A549 (cell line): Measurements from ENCODE around the gene SPACDR. TPM values are rescaled to one million over a fixed set of nuclear protein-coding genes. Genes with fewer than 3 reads are reported as not detected.
A peak's percentile ranks its signal among the peaks of the same experiment; 100 is the strongest.

ENCODE experiments used
- ATAC-seq, 2 experiments: fragments of 200-7000 bp in 1 of 2; fragments of >200 bp in 1 of 2; cut with Nextera tagmentation in 1 of 2; cut with Tn5 transposase in 1 of 2; 3 replicates each; pipeline versions ENCODE4 v1.8.0 to v1.9.1; 2018 to 2020; ENCODE audit warnings: mild to moderate bottlenecking in 1 of 2, moderate library complexity in 1 of 2
- CTCF ChIA-PET: fragments of 300-600 bp; sonication (Branson Sonifier 250); formaldehyde crosslinking; extraction: SDS; loops from one replicate; lab custom pipeline; 2021; ENCODE audit warnings: antibody characterized with exemption, inconsistent platforms; lab: Yijun Ruan, JAX
- POLR2A ChIA-PET: fragments of 350-600 bp; formaldehyde crosslinking; extraction: SDS; loops from one replicate; lab custom pipeline; 2021; ENCODE audit warnings: antibody characterized with exemption, inconsistent platforms; lab: Yijun Ruan, JAX
- DNase-seq, 2 experiments: peaks; one replicate each; pipeline versions ENCODE4 v3.0.0 to v3.0.0-alpha.2; 2011 to 2016; ENCODE audit warnings: low read depth in 1 of 2, low spot score in 1 of 2
- FAIRE-seq: peaks from 2 replicates; lab custom pipeline; 2011; peaks lifted over from hg19 to GRCh38; lab: Jason Lieb, UNC
- H3K27ac ChIP-seq, 2 experiments: fragments of >200 bp; sonication (Bioruptor Twin); formaldehyde crosslinking; 3 replicates each; pipeline ENCODE4 v1.5.1; 2016 to 2017
- H3K4me1 ChIP-seq: fragments of >200 bp; sonication (Bioruptor Twin); formaldehyde crosslinking; 3 replicates; pipeline ENCODE4 v1.6.1; 2016
- H3K4me2 ChIP-seq: fragments of >200 bp; sonication (Bioruptor Twin); formaldehyde crosslinking; 3 replicates; pipeline ENCODE4 v1.6.1; 2016
- H3K4me3 ChIP-seq: fragments of >200 bp; sonication (Bioruptor Twin); formaldehyde crosslinking; 3 replicates; pipeline ENCODE4 v1.5.1; 2016
- H3K9me3 ChIP-seq: fragments of >200 bp; sonication (Bioruptor Twin); formaldehyde crosslinking; 3 replicates; pipeline ENCODE4 v1.6.1; 2016
- EHF ChIP-seq: fragments of 250-450 bp; sonication (Bioruptor Pico); IDR thresholded peaks from 2 replicates; pipeline ENCODE4 v1.5.0; 2020; ENCODE audit warnings: mild to moderate bottlenecking
- ESRRA ChIP-seq: fragments of 150-350 bp; IDR thresholded peaks from 2 replicates; pipeline ENCODE4 v1.6.1; 2014; ENCODE audit warnings: mild to moderate bottlenecking, low read length, borderline replicate concordance
- HDAC2 ChIP-seq: fragments of 200-600 bp; sonication (generic); IDR thresholded peaks from 2 replicates; pipeline ENCODE4 v1.6.1; 2016
- HOXA7 ChIP-seq: fragments of 250-450 bp; sonication (Bioruptor Pico); IDR thresholded peaks from 2 replicates; pipeline ENCODE4 v1.5.0; 2020; ENCODE audit warnings: mild to moderate bottlenecking, moderate library complexity
- KDM1A ChIP-seq: fragments of 200-600 bp; sonication (generic); IDR thresholded peaks from 2 replicates; pipeline ENCODE4 v1.6.1; 2016; ENCODE audit warnings: low read depth, mild to moderate bottlenecking
- KDM5A ChIP-seq: fragments of 200-600 bp; sonication (generic); IDR thresholded peaks from 2 replicates; pipeline ENCODE4 v1.6.1; 2016; ENCODE audit warnings: antibody characterized with exemption, mild to moderate bottlenecking
- MYC ChIP-seq: IDR thresholded peaks from 2 replicates; pipeline ENCODE4 v1.6.1; 2012; ENCODE audit warnings: mild to moderate bottlenecking, inconsistent platforms, low read length, improper control_type of control experiment, borderline replicate concordance
- NPAS2 ChIP-seq: fragments of 250-450 bp; sonication (Bioruptor Pico); IDR thresholded peaks from 2 replicates; pipeline ENCODE4 v1.8.0; 2022; ENCODE audit warnings: mild to moderate bottlenecking, moderate library complexity, borderline replicate concordance
- NR3C1 ChIP-seq: fragments of >200 bp; sonication (Bioruptor Twin); formaldehyde crosslinking; IDR thresholded peaks from 3 replicates; pipeline ENCODE4 v1.6.1; 2017
- POLR2AphosphoS2 ChIP-seq: conservative IDR thresholded peaks from 2 replicates; pipeline ENCODE4 v1.6.1; 2012; ENCODE audit warnings: low read length, improper control_type of control experiment, inconsistent platforms
- RAD21 ChIP-seq, 2 experiments: fragments of >200 bp in 1 of 2; sonication (Bioruptor Twin) in 1 of 2; formaldehyde crosslinking in 1 of 2; IDR thresholded peaks in 1 of 2; conservative IDR thresholded peaks in 1 of 2; 2 replicates in 1 of 2; 3 replicates in 1 of 2; pipeline ENCODE4 v1.6.1; 2012 to 2018; ENCODE audit warnings: inconsistent platforms in 1 of 2
- RARB ChIP-seq: fragments of 250-450 bp; sonication (Bioruptor Pico); IDR thresholded peaks from 2 replicates; pipeline ENCODE4 v1.8.0; 2021; ENCODE audit warnings: mild to moderate bottlenecking, moderate library complexity
- RFX5 ChIP-seq: fragments of 450-650 bp; IDR thresholded peaks from 2 replicates; pipeline ENCODE4 v1.7.1; 2014; ENCODE audit warnings: antibody characterized with exemption, mild to moderate bottlenecking, moderate library complexity
- SMC3 ChIP-seq: fragments of >200 bp; sonication (Bioruptor Twin); formaldehyde crosslinking; IDR thresholded peaks from 3 replicates; pipeline ENCODE4 v1.6.1; 2018; ENCODE audit warnings: inconsistent platforms
- TFCP2L1 ChIP-seq: fragments of 250-450 bp; sonication (Bioruptor Pico); IDR thresholded peaks from 2 replicates; pipeline ENCODE4 v1.5.0; 2021; ENCODE audit warnings: mild to moderate bottlenecking
- TP53 ChIP-seq: fragments of 250-450 bp; sonication (Bioruptor Pico); IDR thresholded peaks from 2 replicates; pipeline ENCODE4 v1.5.0; 2021; ENCODE audit warnings: mild to moderate bottlenecking, moderate library complexity
- ZC3H11A ChIP-seq: fragments of 450-650 bp; IDR thresholded peaks from 2 replicates; pipeline ENCODE4 v1.6.1; 2014; ENCODE audit warnings: antibody characterized with exemption, mild to moderate bottlenecking
- ZNF302 ChIP-seq: fragments of 250-450 bp; sonication (Bioruptor Pico); IDR thresholded peaks from 2 replicates; pipeline ENCODE4 v1.9.0; 2021; ENCODE audit warnings: inconsistent platforms, mild to moderate bottlenecking, moderate library complexity
- ZSCAN20 ChIP-seq: fragments of 250-450 bp; sonication (Bioruptor Pico); IDR thresholded peaks from 2 replicates; pipeline ENCODE4 v1.8.0; 2022; ENCODE audit warnings: mild to moderate bottlenecking, moderate library complexity
- WGBS: methylation state at CpG from one replicate; pipeline ENCODE4 v1.1.6; 2017; ENCODE audit errors: missing lambda C conversion rate; 5-methylcytosine and 5-hydroxymethylcytosine counted together
- polyA plus RNA-seq, 4 experiments: library from polyadenylated mRNA; depleted of rRNA in 3 of 4; stranded (reverse); fragments of >200 nt; fragmentation: RNase III in 1 of 4; extraction: RNeasy Plus Mini Kit Qiagen cat#74134 plus additional on column Dnase treatment in 1 of 4; gene quantifications; 2 replicates in 3 of 4; 3 replicates in 1 of 4; pipeline ENCODE4 v1.2.3, GENCODE V29; 2011 to 2017
- TF ChIP-seq, protein P1 (sequence below): fragments of >200 bp; sonication (Bioruptor Twin); formaldehyde crosslinking; IDR thresholded peaks from 3 replicates; pipeline ENCODE4 v1.5.1; 2016
- TF ChIP-seq, protein P2 (sequence below): IDR thresholded peaks from 2 replicates; pipeline ENCODE4 v1.6.1; 2012
- TF ChIP-seq, protein P3 (sequence below): fragments of 200-600 bp; sonication (generic); IDR thresholded peaks from 2 replicates; pipeline ENCODE4 v1.6.1; 2016; ENCODE audit warnings: antibody characterized with exemption, mild to moderate bottlenecking, moderate library complexity
- TF ChIP-seq, protein P4 (sequence below): fragments of 250-450 bp; sonication (Bioruptor Pico); IDR thresholded peaks from 2 replicates; pipeline ENCODE4 v1.5.0; 2021; ENCODE audit warnings: mild to moderate bottlenecking, moderate library complexity, borderline replicate concordance
- TF ChIP-seq, protein P5 (sequence below): fragments of 250-450 bp; sonication (Bioruptor Pico); IDR thresholded peaks from 2 replicates; pipeline ENCODE4 v1.5.0; 2020; ENCODE audit warnings: low read depth, mild to moderate bottlenecking, moderate library complexity
- TF ChIP-seq, protein P6 (sequence below): IDR thresholded peaks from 2 replicates; pipeline ENCODE4 v1.6.1; 2012

The SPACDR gene
- polyA plus RNA-seq, 2 of the 4 experiments (the other 2 are of a cell fraction): 0.17 to 0.34 TPM

DNA sequence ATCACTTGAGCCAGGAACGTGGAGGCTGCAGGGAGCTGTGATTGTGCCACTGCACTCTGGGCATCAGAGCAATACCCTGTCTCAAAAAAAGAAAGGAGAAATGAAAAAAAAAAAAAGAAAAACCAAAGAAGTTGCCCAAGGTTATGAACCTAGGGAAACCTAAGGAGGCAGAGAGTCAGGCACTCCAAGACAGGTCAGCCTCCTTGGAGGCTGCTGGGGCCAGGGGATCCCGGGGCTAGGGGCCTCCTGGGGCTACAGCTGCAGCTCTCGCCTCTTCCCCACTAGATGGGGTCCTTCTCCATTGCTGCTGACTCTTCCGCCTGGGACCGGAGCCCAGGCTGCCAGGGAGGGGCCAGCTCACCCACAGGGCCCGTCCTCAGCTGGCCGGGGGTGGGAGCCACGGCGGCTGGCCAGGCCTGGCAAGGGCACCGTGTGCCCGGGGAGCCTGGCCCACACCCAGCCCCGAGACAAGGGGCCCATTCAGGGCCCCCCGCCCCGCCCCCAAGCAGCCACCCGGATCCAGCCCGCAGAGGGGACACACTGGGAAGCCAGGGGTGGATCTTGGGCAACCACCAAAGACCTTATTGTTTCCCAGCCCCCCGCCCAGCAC, 1.7 kb upstream of the SPACDR start:
- Histone ChIP-seq H3K9me3 (no peaks in the 10 kb centered on the region), H3K27ac (peak overlapping the region in 1 of 2 experiments; percentile 58; a peak in 3 of 6 replicates), H3K4me3 (no peak overlapping the region), H3K4me1 (peaks cover 5% of the 10 kb centered on the region; the same call in 2 of the 3 replicates), H3K4me2 (peak overlapping the region; percentile 38; the same call in 2 of the 3 replicates)
- FAIRE-seq (no peak), ATAC-seq (peak; percentile 70 to 87), DNase-seq (peak; percentile 58 to 65)
- 53% methylated on average over 8 of the region's 17 CpGs for WGBS
- TF ChIP-seq, protein P1, sequence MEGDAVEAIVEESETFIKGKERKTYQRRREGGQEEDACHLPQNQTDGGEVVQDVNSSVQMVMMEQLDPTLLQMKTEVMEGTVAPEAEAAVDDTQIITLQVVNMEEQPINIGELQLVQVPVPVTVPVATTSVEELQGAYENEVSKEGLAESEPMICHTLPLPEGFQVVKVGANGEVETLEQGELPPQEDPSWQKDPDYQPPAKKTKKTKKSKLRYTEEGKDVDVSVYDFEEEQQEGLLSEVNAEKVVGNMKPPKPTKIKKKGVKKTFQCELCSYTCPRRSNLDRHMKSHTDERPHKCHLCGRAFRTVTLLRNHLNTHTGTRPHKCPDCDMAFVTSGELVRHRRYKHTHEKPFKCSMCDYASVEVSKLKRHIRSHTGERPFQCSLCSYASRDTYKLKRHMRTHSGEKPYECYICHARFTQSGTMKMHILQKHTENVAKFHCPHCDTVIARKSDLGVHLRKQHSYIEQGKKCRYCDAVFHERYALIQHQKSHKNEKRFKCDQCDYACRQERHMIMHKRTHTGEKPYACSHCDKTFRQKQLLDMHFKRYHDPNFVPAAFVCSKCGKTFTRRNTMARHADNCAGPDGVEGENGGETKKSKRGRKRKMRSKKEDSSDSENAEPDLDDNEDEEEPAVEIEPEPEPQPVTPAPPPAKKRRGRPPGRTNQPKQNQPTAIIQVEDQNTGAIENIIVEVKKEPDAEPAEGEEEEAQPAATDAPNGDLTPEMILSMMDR: peak; percentile 43
- TF ChIP-seq RARB: no peak
- TF ChIP-seq, protein P2, sequence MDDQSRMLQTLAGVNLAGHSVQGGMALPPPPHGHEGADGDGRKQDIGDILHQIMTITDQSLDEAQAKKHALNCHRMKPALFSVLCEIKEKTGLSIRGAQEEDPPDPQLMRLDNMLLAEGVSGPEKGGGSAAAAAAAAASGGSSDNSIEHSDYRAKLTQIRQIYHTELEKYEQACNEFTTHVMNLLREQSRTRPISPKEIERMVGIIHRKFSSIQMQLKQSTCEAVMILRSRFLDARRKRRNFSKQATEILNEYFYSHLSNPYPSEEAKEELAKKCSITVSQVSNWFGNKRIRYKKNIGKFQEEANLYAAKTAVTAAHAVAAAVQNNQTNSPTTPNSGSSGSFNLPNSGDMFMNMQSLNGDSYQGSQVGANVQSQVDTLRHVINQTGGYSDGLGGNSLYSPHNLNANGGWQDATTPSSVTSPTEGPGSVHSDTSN: 0 out of 2 replicates have a peak, but pooled peaks have one; percentile 34
- TF ChIP-seq, protein P3, sequence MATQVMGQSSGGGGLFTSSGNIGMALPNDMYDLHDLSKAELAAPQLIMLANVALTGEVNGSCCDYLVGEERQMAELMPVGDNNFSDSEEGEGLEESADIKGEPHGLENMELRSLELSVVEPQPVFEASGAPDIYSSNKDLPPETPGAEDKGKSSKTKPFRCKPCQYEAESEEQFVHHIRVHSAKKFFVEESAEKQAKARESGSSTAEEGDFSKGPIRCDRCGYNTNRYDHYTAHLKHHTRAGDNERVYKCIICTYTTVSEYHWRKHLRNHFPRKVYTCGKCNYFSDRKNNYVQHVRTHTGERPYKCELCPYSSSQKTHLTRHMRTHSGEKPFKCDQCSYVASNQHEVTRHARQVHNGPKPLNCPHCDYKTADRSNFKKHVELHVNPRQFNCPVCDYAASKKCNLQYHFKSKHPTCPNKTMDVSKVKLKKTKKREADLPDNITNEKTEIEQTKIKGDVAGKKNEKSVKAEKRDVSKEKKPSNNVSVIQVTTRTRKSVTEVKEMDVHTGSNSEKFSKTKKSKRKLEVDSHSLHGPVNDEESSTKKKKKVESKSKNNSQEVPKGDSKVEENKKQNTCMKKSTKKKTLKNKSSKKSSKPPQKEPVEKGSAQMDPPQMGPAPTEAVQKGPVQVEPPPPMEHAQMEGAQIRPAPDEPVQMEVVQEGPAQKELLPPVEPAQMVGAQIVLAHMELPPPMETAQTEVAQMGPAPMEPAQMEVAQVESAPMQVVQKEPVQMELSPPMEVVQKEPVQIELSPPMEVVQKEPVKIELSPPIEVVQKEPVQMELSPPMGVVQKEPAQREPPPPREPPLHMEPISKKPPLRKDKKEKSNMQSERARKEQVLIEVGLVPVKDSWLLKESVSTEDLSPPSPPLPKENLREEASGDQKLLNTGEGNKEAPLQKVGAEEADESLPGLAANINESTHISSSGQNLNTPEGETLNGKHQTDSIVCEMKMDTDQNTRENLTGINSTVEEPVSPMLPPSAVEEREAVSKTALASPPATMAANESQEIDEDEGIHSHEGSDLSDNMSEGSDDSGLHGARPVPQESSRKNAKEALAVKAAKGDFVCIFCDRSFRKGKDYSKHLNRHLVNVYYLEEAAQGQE: no peak
- peak; percentile 33; the same call in 1 of the 3 replicates for TF ChIP-seq SMC3
- TF ChIP-seq ZNF302: no peak
- peak; percentile 42 to 50; a peak in 3 of 5 replicates for TF ChIP-seq RAD21 (conservative IDR thresholded peaks at IDR 0.05 in 1 of 2, IDR thresholded peaks at IDR 0.05 in 1 of 2)
- POLR2A ChIA-PET: interaction anchor here (0.8 to 1.0 kb wide), 2 partner anchors 14 to 37 kb away, joined by 3 to 6 read pairs; partner anchors contain the start of genes MEPCE and ZCWPW1
- CTCF ChIA-PET: interaction anchor here (0.6 to 11.9 kb wide), 18 partner anchors 9 to 386 kb away, joined by 3 to 273 read pairs (median 3); partner anchors contain the start of genes NYAP1, SLC12A9 and TSC22D4

DNA sequence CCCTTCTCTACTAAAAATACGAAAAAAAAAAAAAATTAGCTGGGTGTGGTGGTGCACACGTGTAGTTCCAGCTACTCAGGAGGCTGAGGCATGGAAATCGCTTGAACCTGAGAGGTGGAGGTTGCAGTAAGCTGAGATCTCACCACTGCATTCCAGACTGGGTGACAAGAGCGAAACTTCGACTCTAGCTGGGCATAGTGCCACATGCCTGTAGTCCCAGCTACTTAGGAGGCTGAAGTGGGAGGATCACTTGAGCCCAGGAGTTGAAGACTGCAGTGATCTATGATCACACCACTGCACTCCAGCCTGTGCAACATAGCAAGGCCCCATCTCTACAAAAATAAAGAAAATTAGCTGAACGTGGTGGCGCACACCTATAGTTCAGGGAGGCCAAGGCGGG, 1.2 kb upstream of the SPACDR start:
- ChIA-PET POLR2A (interaction anchor here (0.8 to 1.0 kb wide), 2 partner anchors 14 to 36 kb away, joined by 3 to 6 read pairs; partner anchors contain the start of genes MEPCE and ZCWPW1), CTCF (interaction anchor here (0.6 to 11.9 kb wide), 18 partner anchors 9 to 387 kb away, joined by 3 to 273 read pairs (median 3); partner anchors contain the start of genes NYAP1, POP7, SLC12A9 and TSC22D4)
- TF ChIP-seq NPAS2 (no peak), TFCP2L1 (CRISPR knock-in tag) (no peak), KDM1A (no peak), NR3C1 (no peak), HOXA7 (CRISPR knock-in tag) (no peak), KDM5A (no peak), ZC3H11A (no peak), ESRRA (no peak), POLR2AphosphoS2 (no peak), RFX5 (no peak), HDAC2 (no peak), TP53 (CRISPR knock-in tag) (no peak), EHF (CRISPR knock-in tag) (no peak), MYC (no peak), ZSCAN20 (CRISPR knock-in tag) (no peak)
- TF ChIP-seq, protein P4, sequence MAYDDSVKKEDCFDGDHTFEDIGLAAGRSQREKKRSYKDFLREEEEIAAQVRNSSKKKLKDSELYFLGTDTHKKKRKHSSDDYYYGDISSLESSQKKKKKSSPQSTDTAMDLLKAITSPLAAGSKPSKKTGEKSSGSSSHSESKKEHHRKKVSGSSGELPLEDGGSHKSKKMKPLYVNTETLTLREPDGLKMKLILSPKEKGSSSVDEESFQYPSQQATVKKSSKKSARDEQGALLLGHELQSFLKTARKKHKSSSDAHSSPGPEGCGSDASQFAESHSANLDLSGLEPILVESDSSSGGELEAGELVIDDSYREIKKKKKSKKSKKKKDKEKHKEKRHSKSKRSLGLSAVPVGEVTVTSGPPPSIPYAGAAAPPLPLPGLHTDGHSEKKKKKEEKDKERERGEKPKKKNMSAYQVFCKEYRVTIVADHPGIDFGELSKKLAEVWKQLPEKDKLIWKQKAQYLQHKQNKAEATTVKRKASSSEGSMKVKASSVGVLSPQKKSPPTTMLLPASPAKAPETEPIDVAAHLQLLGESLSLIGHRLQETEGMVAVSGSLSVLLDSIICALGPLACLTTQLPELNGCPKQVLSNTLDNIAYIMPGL: no peak
- TF ChIP-seq, protein P5, sequence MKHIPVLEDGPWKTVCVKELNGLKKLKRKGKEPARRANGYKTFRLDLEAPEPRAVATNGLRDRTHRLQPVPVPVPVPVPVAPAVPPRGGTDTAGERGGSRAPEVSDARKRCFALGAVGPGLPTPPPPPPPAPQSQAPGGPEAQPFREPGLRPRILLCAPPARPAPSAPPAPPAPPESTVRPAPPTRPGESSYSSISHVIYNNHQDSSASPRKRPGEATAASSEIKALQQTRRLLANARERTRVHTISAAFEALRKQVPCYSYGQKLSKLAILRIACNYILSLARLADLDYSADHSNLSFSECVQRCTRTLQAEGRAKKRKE (CRISPR knock-in tag): no peak
- TF ChIP-seq, protein P6, sequence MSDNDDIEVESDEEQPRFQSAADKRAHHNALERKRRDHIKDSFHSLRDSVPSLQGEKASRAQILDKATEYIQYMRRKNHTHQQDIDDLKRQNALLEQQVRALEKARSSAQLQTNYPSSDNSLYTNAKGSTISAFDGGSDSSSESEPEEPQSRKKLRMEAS: no peak
- TF ChIP-seq, protein P2: no peak
- Histone ChIP-seq H3K4me3 (no peak overlapping the region), H3K27ac (no peak overlapping the region), H3K4me2 (no peak overlapping the region), H3K4me1 (peaks cover 5% of the 10 kb centered on the region; the same call in 2 of the 3 replicates), H3K9me3 (no peaks in the 10 kb centered on the region)
- DNase-seq (no peak), FAIRE-seq (no peak), ATAC-seq (no peak)
- WGBS: 78% methylated on average over 8 of the region's 8 CpGs
